Transverse colon (tissue), 4 donors: ENCODE measurements around the gene OR2A25.

Experiments
- CTCF ChIP-seq, 5 experiments: fragments of 200-600 bp in 3 of 5; fragments of 450-650 bp in 2 of 5; sonication (generic) in 3 of 5; IDR thresholded peaks; 1 replicate in 2 of 5; 2 replicates in 3 of 5; pipeline ENCODE4 v1.5.1; 2016 to 2017; ENCODE audit warnings: antibody characterized with exemption in 5 of 5, inconsistent platforms in 3 of 5, mild to moderate bottlenecking in 2 of 5, moderate library complexity in 1 of 5
- EP300 ChIP-seq: sonication (generic); formaldehyde crosslinking; IDR thresholded peaks from one replicate; pipeline ENCODE4 v1.6.1; 2017; ENCODE audit warnings: antibody characterized with exemption, low read depth
- POLR2A ChIP-seq: fragments of 450-650 bp; IDR thresholded peaks from one replicate; pipeline ENCODE4 v1.6.1; 2016; ENCODE audit warnings: antibody characterized with exemption, mild to moderate bottlenecking, moderate library complexity
- POLR2AphosphoS5 ChIP-seq, 3 donors: sonication (generic); formaldehyde crosslinking; IDR thresholded peaks; one replicate each; pipeline ENCODE4 v1.6.1; 2016; ENCODE audit warnings: antibody characterized with exemption in 3 of 3

GRCh38 chr7:144074374-144074773, 4.8 kb downstream of the OR2A25 start:
- TF ChIP-seq CTCF (IDR thresholded peaks at IDR 0.05) (no peak), POLR2A (no peak), EP300 (no peak), POLR2AphosphoS5 (IDR thresholded peaks at IDR 0.05) (no peak)
